ENCODE measurements around the gene PLK1.
"Not testable (repeated sequence)": the region's sequence is repeated elsewhere in the genome, so short reads cannot be mapped to it uniquely, and the experiment has no call there.

The PLK1 gene

GRCh38 chr16:23716484-23716883 is 37.8 kb downstream of the PLK1 start:
- H3K36me3 ChIP-seq = no peaks in the 10 kb centered on the region
- no peaks in the 10 kb centered on the region for H3K9me3 ChIP-seq (ENCODE audit: severe bottlenecking)
- TF ChIP-seq CTCF (IDR thresholded peaks at IDR 0.05; ENCODE audit: low read depth, low read length) = no peak
- no peaks in the 10 kb centered on the region for H3K27me3 ChIP-seq (ENCODE audit: insufficient read depth, low read depth, severe bottlenecking)
- no peak overlapping the region for H3K4me3 ChIP-seq (ENCODE audit: low read depth, low read length)
- DNase-seq = no peak
- H3K27ac ChIP-seq = no peak overlapping the region

- not testable (repeated sequence) for H3K36me3 ChIP-seq; H3K9me3 ChIP-seq (ENCODE audit: severe bottlenecking); H3K4me3 ChIP-seq (ENCODE audit: low read depth, low read length); DNase-seq; H3K27me3 ChIP-seq (ENCODE audit: insufficient read depth, low read depth, severe bottlenecking); H3K27ac ChIP-seq
Observed at GRCh38 chr16:23722613-23723240, 44.0 kb downstream of the PLK1 start.

GRCh38 chr16:23724096-23724784 is 45.6 kb downstream of the PLK1 start:
- no peaks in the 10 kb centered on the region for H3K27me3 ChIP-seq (ENCODE audit: insufficient read depth, low read depth, severe bottlenecking)
- no peak overlapping the region for H3K27ac ChIP-seq
- H3K4me3 ChIP-seq (ENCODE audit: low read depth, low read length) = no peak overlapping the region
- DNase-seq = no peak
- no peak for TF ChIP-seq CTCF (IDR thresholded peaks at IDR 0.05; ENCODE audit: low read depth, low read length)
- no peaks in the 10 kb centered on the region for H3K9me3 ChIP-seq (ENCODE audit: severe bottlenecking)
- no peaks in the 10 kb centered on the region for H3K36me3 ChIP-seq

GRCh38 chr16:23724785-23725131 is 46.1 kb downstream of the PLK1 start:
- no peak for TF ChIP-seq CTCF (IDR thresholded peaks at IDR 0.05; ENCODE audit: low read depth, low read length)
- no peaks in the 10 kb centered on the region for H3K36me3 ChIP-seq
- H3K27ac ChIP-seq = no peak overlapping the region
- DNase-seq = no peak
- no peak overlapping the region for H3K4me3 ChIP-seq (ENCODE audit: low read depth, low read length)
- H3K27me3 ChIP-seq (ENCODE audit: insufficient read depth, low read depth, severe bottlenecking) = no peaks in the 10 kb centered on the region
- no peaks in the 10 kb centered on the region for H3K9me3 ChIP-seq (ENCODE audit: severe bottlenecking)

GRCh38 chr16:23726710-23727109 is 48.0 kb downstream of the PLK1 start:
- no peaks in the 10 kb centered on the region for H3K27me3 ChIP-seq (ENCODE audit: insufficient read depth, low read depth, severe bottlenecking)
- no peak overlapping the region for H3K4me3 ChIP-seq (ENCODE audit: low read depth, low read length)
- DNase-seq = no peak
- H3K36me3 ChIP-seq = no peaks in the 10 kb centered on the region
- no peaks in the 10 kb centered on the region for H3K9me3 ChIP-seq (ENCODE audit: severe bottlenecking)
- no peak for TF ChIP-seq CTCF (IDR thresholded peaks at IDR 0.05; ENCODE audit: low read depth, low read length)
- H3K27ac ChIP-seq = no peak overlapping the region

- Histone ChIP-seq H3K4me3 (ENCODE audit: low read depth, low read length) (no peak overlapping the region), H3K27me3 (ENCODE audit: insufficient read depth, low read depth, severe bottlenecking) (no peaks in the 10 kb centered on the region), H3K36me3 (no peaks in the 10 kb centered on the region), H3K9me3 (ENCODE audit: severe bottlenecking) (no peaks in the 10 kb centered on the region), H3K27ac (no peak overlapping the region)
- DNase-seq = no peak
- no peak for TF ChIP-seq CTCF (IDR thresholded peaks at IDR 0.05; ENCODE audit: low read depth, low read length)
Observed at GRCh38 chr16:23728112-23728477, 49.4 kb downstream of the PLK1 start.

Data from WERI-Rb-1 (cell line).